Measurements from ENCODE around the gene SPTSSB.

Gene SPTSSB

GRCh38 chr3:161339517-161340500, 31.5 kb downstream of the SPTSSB start:
- DNase-seq (ENCODE audit: low read depth) = no peak

GRCh38 chr3:161337311-161337710, 34.0 kb downstream of the SPTSSB start:
- no peak for DNase-seq (ENCODE audit: low read depth)

- DNase-seq (ENCODE audit: low read depth) = no peak
These were observed 34.7 kb downstream of the SPTSSB start for GRCh38 chr3:161336661-161337060.

- DNase-seq (ENCODE audit: low read depth) = no peak
These were observed 37.6 kb downstream of the SPTSSB start for GRCh38 chr3:161333696-161334095.

GRCh38 chr3:161332792-161333191, 38.5 kb downstream of the SPTSSB start:
- DNase-seq (ENCODE audit: low read depth) = no peak

GRCh38 chr3:161325059-161325458, 46.3 kb downstream of the SPTSSB start:
- no peak for DNase-seq (ENCODE audit: low read depth)

GRCh38 chr3:161323926-161324621, 47.2 kb downstream of the SPTSSB start:
- no peak for DNase-seq (ENCODE audit: low read depth)

- no peak for DNase-seq (ENCODE audit: low read depth)
These were observed 48.3 kb downstream of the SPTSSB start for GRCh38 chr3:161322781-161323568.

GRCh38 chr3:161320837-161321236, 50.5 kb downstream of the SPTSSB start:
- DNase-seq (ENCODE audit: low read depth) = no peak

GRCh38 chr3:161319867-161320266, 51.5 kb downstream of the SPTSSB start:
- no peak for DNase-seq (ENCODE audit: low read depth)

- DNase-seq (ENCODE audit: low read depth) = no peak
These were observed 54.2 kb downstream of the SPTSSB start for GRCh38 chr3:161317077-161317476.

- DNase-seq (ENCODE audit: low read depth) = no peak
These were observed 55.2 kb downstream of the SPTSSB start for GRCh38 chr3:161316006-161316689.

GRCh38 chr3:161314836-161315395, 56.4 kb downstream of the SPTSSB start:
- DNase-seq (ENCODE audit: low read depth) = no peak

GRCh38 chr3:161310649-161311423, 60.5 kb downstream of the SPTSSB start:
- DNase-seq (ENCODE audit: low read depth) = peak; percentile 2

- no peak for DNase-seq (ENCODE audit: low read depth)
These were observed 66.0 kb downstream of the SPTSSB start for GRCh38 chr3:161305095-161305991.

GRCh38 chr3:161296814-161297213, 74.5 kb downstream of the SPTSSB start:
- DNase-seq (ENCODE audit: low read depth) = no peak

GRCh38 chr3:161295325-161295724, 76.0 kb downstream of the SPTSSB start:
- DNase-seq (ENCODE audit: low read depth) = no peak
